ENCODE data around the gene IMPDH1.
A peak's percentile ranks its signal among the peaks of the same experiment; 100 is the strongest.

Gene IMPDH1

DNA sequence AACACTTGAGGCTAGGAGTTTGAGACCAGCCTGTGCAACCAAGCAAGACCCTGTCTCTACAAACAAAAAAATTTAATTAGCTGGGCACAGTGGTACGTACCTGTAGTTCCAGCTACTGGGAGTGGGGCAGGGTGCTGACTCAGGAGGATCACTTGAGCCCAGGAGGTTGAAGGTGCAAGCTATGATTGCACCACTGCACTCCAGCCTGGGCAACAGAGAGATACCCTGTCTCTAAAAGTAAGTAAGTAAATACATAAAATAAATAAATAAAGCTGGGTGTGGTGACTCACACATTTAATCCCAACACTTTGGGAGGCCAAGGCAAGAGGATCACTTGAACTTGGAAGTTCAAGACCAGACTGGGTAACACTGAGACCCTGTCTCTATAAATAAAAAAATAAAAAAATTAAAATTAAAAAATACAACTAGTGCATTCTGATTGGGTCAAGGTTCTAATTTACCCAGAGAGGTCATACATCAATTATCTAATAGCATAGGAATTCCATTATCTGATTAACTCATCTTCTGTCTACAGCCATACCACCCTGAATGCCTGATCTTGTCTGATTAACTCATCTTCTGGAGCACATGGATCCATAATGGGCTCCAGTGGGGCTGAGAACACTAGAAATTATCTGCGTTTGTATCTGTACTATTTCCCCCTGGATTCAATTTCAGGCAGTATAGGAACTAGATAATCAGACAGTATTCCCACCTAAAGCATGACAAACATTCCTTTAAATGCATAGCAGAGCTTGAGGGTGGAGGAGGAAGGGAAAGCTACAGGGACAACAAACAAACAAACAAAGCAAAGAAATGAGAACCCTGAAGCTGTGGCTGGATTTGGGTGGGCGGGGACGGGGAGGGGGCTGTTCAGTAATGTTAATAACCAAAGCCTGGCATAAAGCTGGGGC lies 24.9 kb upstream of the IMPDH1 start:
- no peak for DNase-seq (ENCODE audit: low spot score)

DNA sequence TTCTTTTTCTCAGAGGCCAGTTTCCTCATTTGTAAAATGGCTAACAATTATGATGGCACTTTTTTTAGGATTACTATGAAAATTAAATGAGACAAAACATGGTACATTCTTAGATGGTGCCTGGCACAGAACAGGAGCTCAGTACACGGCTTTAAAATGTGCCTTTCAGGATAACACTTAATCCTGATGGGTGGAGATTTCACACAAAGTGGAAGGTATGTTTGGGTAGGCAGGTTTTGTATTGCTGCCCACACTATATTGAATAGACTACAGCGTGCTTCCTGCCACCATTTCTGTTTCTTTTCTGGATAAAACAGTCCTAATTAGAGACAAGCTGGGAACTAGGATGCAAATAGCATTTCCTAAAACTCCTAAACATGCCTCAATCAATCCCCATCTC lies 22.0 kb upstream of the IMPDH1 start:
- no peak for DNase-seq (ENCODE audit: low spot score)

DNA sequence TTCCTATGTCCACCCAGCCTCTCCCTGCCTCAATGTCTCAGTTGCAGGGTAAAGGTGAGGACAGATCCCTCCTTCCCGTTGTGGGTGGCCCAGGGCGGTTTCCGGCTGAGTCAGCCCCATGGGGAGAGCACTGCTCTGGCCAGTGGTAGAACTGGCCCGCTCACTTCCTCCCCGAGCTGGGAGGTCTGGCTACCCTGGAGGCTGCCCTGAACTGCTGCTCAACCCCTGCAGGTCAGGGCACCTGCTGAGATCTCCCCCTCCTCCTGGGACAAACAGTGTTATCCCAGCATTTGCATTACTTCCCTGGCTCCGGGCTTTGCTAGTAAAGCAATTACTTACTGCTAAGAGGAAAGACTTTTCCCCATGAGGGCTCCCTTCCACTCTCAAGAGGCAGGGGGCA lies 21.4 kb upstream of the IMPDH1 start:
- no peak for DNase-seq (ENCODE audit: low spot score)

DNA sequence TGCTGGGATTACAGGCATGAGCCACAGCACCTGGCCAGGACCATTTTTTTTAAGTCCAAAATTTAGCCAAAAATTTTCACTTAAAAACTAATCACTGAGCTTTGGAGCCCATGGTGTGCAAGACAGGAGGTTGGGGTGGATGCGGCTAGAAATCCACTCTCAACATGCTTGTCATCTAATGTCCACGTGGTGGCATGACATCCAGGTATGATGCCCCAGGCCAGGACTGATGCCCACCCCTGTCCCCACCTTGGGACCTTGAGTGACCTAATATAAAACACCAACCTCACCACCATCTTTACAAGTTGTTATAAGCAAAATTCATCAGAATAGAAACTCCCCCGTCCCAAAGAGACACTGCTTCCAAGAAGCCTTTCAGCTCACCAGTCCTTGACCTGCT lies 20.4 kb upstream of the IMPDH1 start:
- no peak for DNase-seq (ENCODE audit: low spot score)

DNA sequence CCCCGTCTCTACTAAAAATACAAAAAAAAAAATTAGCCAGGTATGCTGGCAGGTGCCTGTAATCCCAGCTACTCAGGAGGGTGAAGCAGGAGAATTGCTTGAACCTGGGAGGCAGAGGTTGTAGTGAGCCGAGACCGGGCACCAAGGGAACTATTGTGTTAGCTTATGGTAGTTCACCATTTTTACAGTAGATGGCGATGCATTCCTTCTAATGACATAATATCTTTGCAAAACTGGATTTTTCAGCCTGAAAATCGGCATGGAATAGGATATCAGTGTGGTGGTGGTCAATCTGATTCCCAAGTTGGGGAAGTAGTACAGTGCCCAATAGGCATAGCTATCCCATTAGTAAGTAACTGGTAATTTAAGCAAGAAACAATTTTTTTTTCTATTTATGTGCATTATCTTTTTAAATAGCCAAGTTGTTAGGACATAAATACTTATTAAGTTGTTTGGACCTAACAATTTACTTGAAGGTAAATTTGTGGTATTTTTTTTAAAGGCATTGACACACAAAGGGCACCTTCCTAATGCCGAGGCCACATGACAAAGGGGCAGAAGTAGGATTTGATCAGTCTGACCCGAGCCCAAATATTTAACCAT lies 17.6 kb upstream of the IMPDH1 start:
- DNase-seq (ENCODE audit: low spot score): peak; percentile 51

DNA sequence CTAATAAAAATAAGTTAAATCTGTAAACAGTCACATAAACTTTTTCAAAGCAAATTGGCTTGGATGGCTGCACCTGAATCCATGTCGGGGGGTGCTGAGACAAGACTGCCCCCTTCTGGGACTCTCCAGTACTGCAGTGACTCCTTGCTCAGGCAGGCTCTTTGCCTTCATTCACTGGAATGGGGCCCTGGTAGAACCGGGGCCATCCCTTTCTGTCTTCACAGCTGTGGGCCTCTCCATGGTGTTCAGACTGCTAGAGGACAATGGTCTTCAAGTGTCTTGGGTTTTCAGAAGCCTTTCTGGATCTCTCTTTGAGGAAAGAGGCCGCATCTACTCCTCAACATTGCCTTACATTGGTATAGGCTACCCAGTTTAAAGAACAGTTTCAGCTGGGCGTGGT lies 16.1 kb upstream of the IMPDH1 start:
- DNase-seq (ENCODE audit: low spot score): peak; percentile 33

DNA sequence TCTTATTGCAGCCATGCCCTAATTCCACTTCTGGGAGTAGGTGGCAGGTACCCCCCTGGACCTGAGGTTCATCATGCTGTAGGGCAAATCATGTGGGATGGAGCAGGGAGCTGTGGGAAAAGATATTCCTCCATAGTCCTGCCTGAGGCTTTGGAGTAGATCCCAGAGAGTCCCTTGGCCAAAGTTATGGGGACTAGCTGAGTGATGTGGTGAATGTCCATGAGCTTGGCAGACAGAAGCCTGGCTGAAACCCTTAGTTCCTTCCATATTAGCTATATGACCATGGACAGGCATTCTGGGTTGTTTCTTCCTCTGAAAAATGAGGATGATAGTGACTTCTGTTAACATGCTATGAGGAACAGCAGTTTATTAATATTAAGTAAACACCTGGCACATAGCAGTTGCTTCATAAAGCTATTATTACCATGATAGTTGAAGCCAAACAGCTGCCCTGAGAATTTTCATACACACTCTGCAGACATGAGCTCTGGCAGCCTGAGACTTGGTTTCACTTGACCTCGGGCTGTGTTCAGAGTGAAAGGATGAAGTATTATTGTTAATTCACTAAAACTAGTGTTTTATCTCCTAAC lies 15.0 kb upstream of the IMPDH1 start:
- DNase-seq (ENCODE audit: low spot score): no peak

DNA sequence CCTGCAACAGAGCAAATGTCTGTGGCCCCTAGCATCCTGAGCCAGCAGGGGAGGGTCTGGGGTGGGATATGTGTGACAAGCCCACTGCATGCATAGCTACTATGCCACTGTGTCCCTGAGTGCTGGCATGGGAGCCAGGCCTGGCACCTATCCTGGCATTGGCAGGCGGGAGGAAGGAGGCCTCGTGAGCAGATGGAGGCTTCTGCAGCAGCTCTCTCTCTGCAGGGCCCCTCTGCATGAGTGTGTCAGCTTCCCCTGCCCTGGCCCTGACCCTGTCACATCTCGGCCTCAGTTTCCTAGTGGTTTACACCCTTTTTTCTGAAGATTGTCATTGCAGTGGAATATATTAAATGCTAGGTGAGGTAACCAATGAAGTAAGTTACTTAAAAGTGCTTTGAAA lies 13.1 kb upstream of the IMPDH1 start:
- DNase-seq (ENCODE audit: low spot score): no peak

DNA sequence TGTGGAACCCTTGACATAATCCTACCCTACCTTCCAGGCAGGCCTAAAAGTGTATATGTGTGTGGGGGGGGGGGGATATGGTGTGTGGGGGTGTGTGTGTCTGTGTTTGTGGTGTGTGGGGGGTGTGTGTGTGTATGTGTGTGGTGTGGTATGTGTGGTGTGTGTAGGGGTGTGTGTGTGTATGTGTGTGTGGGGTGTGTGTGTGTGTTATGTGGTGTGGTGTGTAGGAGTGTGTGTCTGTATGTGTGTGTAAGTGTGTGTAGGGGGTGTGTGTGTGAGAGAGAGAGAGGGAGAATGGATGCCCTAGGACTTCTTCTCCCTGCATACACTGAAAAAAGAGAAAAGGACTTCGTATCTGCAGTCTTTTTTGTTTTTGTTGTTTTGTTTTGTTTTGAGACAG lies 12.3 kb upstream of the IMPDH1 start:
- no peak for DNase-seq (ENCODE audit: low spot score)

DNA sequence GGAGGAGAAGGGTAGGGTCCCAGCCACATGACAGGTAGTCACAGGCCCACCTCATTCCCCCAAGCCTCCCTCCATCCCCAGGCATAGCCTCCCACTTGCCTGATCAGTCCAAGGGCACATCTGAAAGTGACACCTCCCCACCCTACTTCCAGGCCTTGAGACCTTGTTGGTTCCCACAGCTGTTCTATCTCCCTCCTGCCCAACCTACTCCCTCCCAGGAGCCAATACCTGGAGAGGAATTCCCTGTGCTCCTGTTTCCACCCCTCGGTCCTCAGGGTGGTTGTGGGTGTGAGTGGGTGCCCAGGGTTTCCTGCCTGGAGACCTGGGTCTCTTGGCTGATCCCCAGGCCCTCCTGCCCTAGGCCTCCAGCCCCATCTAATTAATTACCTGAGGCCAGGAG lies 11.6 kb upstream of the IMPDH1 start:
- DNase-seq (ENCODE audit: low spot score): no peak

DNA sequence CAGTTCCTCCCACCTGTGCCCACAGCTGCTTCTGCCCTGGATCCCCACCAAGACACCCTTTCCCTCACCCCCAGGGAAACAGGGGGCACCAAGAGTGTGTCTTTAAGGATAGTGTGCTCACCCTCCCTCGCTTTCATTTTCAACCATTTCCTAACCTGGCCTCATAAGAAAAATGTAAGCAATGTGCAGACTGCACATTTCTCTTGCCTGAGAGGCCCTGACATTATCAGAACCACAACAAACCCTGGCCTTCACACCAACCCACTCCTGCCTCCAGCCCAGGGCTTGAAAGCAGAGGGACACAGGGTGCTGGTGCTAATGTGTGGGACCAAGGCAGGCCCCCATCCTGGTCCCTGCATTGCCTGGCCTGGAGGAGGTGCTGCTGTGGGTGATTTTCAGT lies 11.0 kb upstream of the IMPDH1 start:
- no peak for DNase-seq (ENCODE audit: low spot score)

DNA sequence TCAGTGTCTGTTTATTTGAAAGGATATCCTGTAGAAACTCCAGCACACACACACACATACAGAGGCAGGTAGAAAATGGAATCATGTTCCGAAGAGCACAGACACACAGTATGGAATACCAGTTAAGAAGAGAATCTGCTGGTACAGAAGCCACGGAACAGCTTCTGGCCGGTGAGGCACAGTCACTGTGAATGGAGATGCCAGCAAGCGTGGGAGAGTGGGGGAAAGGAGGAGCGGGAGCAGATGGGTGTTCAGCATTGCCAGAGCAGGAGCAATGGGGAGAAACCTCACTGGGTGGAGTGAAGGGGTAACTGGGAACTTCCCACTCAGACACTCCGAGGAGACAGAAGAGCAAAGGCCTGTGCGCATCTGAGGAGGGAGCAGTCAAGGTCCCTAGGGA lies 9.5 kb upstream of the IMPDH1 start:
- no peak for DNase-seq (ENCODE audit: low spot score)

DNA sequence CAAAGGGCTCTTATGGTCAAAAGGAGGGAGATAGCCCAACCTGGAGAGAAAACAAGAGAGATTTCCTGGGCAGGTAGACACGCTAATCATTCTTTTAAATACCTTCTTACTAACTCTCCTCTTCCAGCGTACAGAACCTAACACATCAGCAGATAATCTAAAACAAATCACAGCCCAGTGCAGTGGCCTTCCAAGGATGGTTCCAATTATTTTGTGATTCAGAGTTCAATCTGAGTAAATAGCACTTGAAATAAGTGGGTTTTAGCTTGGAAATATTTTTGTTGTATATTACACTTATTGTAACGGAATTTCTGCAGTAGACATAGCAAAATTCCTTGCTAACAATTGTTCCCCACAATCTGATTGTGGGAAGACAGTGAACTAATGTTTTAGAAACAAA lies 7.3 kb upstream of the IMPDH1 start:
- no peak for DNase-seq (ENCODE audit: low spot score)

DNA sequence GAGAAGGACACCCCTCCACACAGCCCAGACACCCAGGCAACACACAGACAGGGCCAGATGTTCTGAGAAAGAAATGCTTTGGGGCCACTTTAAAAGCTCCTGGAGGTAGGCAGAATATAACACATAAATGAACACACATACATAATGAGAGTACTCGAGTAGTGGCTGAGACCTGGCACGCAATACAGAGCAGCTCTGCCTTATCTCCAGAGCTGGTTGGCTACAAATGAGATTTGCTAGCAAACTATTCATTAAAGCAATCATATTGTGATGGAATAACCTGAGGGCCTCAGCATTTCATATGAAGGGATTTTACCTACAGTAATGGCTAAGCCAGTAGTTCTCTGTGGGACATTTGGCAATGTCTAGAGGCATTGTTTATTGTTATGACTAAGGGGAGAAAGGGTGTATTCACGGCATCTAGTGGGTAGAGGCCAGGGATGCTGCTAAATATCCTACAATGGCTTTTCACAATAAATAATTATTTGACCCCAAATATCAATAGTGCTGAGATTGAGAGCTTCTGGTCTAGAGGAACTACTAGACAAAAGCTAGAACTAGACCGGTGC lies 5.5 kb upstream of the IMPDH1 start:
- no peak for DNase-seq (ENCODE audit: low spot score)

DNA sequence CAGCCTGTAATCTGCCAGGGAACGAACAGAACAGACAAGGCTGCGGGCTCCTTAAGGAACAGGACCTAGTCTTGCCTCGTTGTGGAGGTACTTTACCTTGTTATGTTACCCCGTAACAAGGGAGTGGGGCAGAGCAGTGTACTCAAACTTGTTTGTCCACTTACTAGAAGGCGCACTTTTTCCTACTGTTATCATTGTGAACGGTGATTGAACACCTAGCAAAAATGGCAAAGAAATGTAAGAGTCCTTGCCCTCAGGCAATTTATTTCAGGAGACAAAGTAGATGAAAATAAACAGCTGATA lies 620 bp upstream of the IMPDH1 start:
- no peak for DNase-seq (ENCODE audit: low spot score)

DNA sequence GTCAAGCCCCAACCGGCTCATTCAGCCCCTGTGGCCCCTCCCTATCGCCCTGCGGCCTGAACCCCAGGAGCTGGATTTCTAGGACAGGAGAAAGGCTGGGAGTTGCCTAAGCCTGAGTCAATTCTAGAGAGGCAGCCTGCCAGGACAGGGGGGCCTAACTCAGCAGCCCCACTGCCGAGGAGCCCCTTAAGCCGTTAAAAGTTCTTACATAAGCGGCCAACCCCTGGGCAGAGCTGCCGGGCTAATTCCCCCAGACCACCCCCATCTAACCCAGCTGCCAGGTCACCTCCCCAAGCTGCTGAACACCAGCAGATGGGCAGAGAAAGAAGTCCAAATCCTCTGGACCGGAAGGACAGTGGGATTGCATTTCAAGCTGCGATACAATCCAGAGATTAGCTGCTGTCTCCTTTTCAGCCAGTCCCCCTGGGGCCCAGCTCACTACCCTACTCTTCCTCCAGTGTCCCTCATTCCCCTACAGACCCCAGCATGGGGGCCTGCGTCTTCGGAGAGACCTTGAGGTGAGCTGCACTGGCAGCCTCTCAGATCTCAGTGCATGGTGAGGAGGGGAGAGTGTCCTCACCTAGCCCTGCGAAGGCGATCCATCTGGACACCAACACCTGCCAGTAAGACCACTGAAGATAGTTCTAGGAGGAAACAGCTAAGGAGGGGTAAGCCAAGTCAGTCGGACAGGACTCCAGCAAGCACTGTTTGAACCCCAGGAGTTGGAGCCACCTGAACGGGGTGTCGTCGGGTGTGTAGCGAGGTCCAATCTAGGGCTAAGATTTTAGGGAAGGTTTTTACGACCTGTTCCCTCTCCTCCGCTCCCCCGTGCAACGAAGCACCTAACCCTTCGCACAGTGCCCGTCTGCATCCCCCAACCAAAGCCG lies 830 bp downstream of the IMPDH1 start:
- no peak for DNase-seq (ENCODE audit: low spot score)

DNA sequence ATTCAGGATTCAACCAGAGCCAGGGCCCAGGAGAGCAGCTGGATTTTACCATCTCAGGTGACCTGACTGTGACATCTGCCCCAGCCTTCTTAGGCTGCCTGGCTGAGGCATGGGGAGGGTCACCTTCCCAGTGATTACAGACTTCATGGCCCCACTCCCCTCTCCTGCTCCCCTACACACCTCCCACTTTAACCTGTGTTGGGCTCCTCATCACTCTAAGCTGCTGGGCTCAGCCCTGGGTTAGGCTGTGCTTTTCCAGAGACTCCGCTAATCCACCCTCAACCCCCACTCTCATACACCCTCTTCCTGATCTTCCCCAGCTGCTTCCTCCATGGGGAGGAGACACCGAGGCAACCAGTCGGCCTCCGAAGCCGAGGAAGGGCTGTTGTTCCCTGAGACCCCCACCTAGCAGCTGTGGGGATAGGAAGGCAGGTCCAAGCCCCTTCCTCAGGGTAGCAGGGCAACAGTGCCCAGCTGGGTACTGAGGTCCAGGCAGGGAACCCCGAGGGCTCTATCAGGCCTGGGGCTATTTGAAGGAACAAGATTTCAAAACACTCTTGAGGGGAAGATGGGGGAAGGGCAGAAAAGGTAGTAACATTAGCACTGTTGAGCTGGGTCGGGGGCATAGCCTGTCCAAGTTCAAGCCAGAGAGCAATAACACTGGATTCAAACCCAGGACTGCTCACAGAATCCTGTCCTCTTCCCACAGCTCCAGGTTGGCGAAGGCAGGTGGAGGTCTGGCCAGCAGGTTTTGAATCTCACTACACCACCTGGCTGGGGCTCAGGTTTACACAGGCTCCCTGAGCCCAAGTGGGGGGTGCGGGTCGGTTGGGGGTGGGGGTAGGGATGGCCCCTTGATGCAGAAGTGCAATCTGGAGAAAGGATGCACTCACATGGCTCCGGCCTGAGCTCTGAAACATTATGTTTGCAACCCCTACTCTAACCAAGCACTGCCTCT lies 1.8 kb downstream of the IMPDH1 start:
- DNase-seq (ENCODE audit: low spot score): no peak

DNA sequence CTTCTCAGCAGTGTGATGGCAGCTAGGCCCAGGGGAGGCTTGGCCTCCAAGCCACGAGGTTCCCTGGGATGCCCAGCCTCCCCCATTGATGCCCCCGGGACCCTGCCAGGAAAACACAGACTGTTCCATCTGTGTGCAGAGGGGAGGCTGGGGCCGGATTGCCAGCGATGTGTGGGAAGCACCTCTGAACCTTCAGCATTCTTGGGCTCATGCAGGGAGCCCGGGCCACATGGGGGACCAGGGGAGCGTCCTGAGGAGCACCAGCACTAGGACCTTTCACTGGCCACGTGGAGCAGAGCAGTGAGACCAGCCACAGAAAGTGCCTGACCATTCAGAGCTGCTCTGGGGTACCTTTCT lies 2.6 kb downstream of the IMPDH1 start:
- DNase-seq (ENCODE audit: low spot score): no peak

DNA sequence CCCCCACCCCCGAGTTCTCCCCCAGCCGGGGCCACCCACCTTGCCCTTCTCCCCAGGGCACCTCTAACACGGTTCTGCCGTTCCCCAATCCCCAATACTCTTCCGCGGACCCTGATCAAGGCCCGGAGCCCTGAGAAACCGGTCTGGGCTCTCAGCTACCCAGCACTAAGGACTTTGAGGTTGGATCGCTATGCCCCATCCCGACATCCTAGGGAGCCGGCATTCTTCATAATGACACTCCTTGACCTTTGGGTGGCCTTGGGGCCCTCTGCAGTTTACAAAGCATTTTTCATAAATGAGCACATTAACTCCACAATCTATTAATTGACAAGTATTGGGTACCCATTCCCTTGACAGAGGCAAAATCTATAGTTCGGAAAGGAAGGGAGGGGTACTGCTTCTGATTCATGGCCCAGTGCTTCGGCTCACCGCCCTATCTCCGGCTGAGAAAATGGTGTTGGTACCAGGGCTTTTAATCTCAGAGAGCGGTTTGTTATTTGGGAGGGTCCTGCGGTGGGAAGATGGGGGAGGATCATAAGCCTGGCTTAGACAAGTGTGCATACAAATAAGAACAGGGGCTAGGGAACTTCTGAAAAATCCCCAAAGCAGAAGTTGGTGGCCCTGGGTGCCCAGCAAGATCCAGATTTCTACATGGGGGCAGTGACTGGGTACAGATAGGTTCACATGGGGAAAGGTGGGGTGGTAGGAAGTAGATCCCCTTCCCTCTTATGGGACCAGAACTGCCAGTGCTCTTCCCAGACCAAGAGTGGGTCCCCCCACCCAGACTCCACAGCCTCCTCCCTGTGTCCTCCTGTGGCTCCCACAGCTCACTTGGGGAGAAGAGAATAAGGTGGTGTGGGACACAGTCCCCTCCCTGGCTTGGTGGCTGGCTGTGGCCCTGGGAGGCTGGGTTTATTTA lies 3.2 kb downstream of the IMPDH1 start:
- DNase-seq (ENCODE audit: low spot score): no peak
